Activated T-helper 17 cell treated with anti-CD3 and anti-CD28 coated beads, Interleukin-2, amount 50 U/mL, for 72 hours (primary cell): ENCODE data around the gene EMCN. TPM values are rescaled to one million over a fixed set of nuclear protein-coding genes. Genes with fewer than 3 reads are reported as not detected.
A peak's percentile ranks its signal among the peaks of the same experiment; 100 is the strongest.

ENCODE experiments used
- ATAC-seq: fragments of 150-1000 bp; cut with Tn5 transposase; replicated peaks from 2 replicates; pipeline ENCODE4 v1.10.0; 2021; ENCODE audit warnings: mild to moderate bottlenecking, moderate library complexity
- H3K27ac Mint-ChIP-seq: one replicate; pipeline ENCODE4 v1.8.0; 2022; ENCODE audit warnings: mixed read lengths
- H3K27me3 Mint-ChIP-seq: one replicate; pipeline ENCODE4 v1.8.0; 2022; ENCODE audit warnings: mixed read lengths
- H3K36me3 Mint-ChIP-seq: one replicate; pipeline ENCODE4 v1.8.0; 2022; ENCODE audit warnings: low read depth, mild to moderate bottlenecking, mixed read lengths
- H3K4me1 Mint-ChIP-seq: one replicate; pipeline ENCODE4 v1.8.0; 2022; ENCODE audit warnings: mixed read lengths
- H3K4me3 Mint-ChIP-seq: one replicate; pipeline ENCODE4 v1.8.0; 2022; ENCODE audit warnings: mild to moderate bottlenecking, mixed read lengths
- H3K9me3 Mint-ChIP-seq: one replicate; pipeline ENCODE4 v1.8.0; 2022; ENCODE audit warnings: mixed read lengths
- total RNA-seq, 2 donors: library from RNA; stranded (reverse); gene quantifications; one replicate each; pipeline ENCODE4 v1.2.3, GENCODE V29; 2022

Gene EMCN
- total RNA-seq, 2 donors from 2014 or later = not detected

DNA sequence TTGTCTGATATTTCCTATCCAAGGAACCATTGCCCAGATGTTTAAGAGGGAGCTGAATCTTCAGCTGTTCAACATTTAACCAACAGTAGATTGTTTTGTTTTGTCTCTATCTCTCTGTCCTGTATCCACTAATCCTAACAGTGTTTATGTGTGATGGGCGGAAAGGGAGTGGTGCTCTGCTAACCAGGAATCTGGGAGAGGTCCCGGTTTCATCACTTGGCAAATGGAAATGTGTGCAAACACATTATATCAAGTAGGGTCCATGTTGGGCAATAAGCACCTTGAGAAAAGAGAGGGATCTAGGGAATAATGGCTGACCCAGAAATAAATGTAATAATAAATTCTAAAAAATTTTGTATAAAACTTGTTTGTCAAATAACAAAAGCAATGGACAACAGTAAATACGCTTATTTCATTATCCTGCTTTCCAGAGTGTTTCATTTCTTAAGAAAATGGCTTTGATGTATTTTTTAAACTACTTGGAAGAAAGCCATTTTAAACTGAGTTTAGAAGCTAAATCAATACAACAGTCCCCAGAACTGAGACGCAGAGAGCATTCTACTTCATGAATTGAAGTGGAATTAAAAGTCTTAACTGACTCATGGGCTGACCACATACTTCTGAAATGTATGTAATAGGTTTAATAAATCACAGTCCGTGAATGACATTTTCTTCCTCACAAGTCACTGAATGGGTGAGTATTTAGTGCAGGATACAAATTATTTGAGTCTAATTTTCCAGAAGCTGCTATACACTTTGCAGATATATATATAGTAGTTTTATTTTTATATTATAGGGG is 55.8 kb downstream of the EMCN start:
- Mint-ChIP-seq H3K36me3 (no peaks in the 10 kb centered on the region), H3K9me3 (peaks cover 9% of the 10 kb centered on the region), H3K27me3 (peaks cover 4% of the 10 kb centered on the region), H3K4me3 (no peak overlapping the region), H3K27ac (no peak overlapping the region), H3K4me1 (peaks cover 5% of the 10 kb centered on the region)
- ATAC-seq = no peak

- Mint-ChIP-seq H3K36me3 (no peaks in the 10 kb centered on the region), H3K27ac (no peak overlapping the region), H3K4me1 (no peaks in the 10 kb centered on the region), H3K27me3 (peaks cover 3% of the 10 kb centered on the region), H3K9me3 (peaks cover 5% of the 10 kb centered on the region), H3K4me3 (no peak overlapping the region)
- ATAC-seq = no peak
Observed at GRCh38 chr4:100450449-100450848, 67.4 kb downstream of the EMCN start.

- Mint-ChIP-seq H3K36me3 (no peaks in the 10 kb centered on the region), H3K27me3 (peaks cover under 1% of the 10 kb centered on the region), H3K27ac (no peak overlapping the region), H3K4me1 (no peaks in the 10 kb centered on the region), H3K4me3 (no peak overlapping the region), H3K9me3 (peaks cover 3% of the 10 kb centered on the region)
- ATAC-seq = no peak
Observed at GRCh38 chr4:100431416-100431815, 86.4 kb downstream of the EMCN start.

DNA sequence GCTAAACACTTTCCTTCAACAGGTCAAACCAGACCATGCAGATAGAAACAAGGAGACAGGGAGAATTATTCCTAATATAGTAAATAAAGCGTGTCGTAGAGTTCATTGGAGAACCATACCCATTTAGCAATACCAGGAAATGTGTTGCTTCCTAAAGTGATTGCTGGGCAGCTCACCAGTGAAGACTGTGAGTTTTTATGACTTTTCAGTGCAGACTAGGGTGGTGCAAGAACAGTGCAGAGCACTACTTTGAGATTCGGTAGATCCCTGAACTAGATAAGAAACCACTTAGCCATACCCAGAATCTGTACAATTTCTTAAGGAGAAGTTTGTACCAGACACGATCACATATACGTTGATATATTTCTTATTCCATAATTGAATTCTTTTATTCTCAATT is 87.4 kb downstream of the EMCN start:
- no peaks in the 10 kb centered on the region for H3K4me1 Mint-ChIP-seq
- no peak overlapping the region for H3K27ac Mint-ChIP-seq
- peaks cover 3% of the 10 kb centered on the region for H3K9me3 Mint-ChIP-seq
- peaks cover 4% of the 10 kb centered on the region for H3K27me3 Mint-ChIP-seq
- no peaks in the 10 kb centered on the region for H3K36me3 Mint-ChIP-seq
- no peak overlapping the region for H3K4me3 Mint-ChIP-seq
- no peak for ATAC-seq

DNA sequence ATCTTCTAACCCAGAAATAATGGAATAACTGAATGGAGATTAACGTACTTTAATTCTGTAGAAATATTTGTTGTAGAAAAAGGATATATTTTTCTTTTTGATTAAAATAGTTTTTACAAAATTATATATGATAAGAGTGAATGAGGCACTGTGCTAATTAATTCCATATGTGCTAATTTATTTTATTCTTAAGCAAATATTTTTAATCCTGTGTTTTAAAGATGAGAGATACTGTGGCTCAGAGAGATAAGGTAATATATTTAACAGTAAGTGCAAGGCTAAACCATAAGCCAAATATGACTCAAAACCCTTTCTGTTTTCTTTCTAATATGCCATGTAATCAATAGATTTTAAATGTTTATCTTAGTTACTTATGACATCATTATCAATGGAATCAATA is 88.2 kb downstream of the EMCN start:
- no peak for ATAC-seq
- Mint-ChIP-seq H3K27ac (no peak overlapping the region), H3K36me3 (no peaks in the 10 kb centered on the region), H3K4me3 (no peak overlapping the region), H3K4me1 (no peaks in the 10 kb centered on the region), H3K27me3 (peaks cover 4% of the 10 kb centered on the region), H3K9me3 (peaks cover 3% of the 10 kb centered on the region)

GRCh38 chr4:100428051-100428450 is 89.8 kb downstream of the EMCN start:
- no peaks in the 10 kb centered on the region for H3K36me3 Mint-ChIP-seq
- peaks cover 4% of the 10 kb centered on the region for H3K27me3 Mint-ChIP-seq
- H3K9me3 Mint-ChIP-seq = no peaks in the 10 kb centered on the region
- H3K27ac Mint-ChIP-seq = no peak overlapping the region
- no peak overlapping the region for H3K4me3 Mint-ChIP-seq
- peak; percentile 65 for ATAC-seq
- H3K4me1 Mint-ChIP-seq = no peaks in the 10 kb centered on the region

DNA sequence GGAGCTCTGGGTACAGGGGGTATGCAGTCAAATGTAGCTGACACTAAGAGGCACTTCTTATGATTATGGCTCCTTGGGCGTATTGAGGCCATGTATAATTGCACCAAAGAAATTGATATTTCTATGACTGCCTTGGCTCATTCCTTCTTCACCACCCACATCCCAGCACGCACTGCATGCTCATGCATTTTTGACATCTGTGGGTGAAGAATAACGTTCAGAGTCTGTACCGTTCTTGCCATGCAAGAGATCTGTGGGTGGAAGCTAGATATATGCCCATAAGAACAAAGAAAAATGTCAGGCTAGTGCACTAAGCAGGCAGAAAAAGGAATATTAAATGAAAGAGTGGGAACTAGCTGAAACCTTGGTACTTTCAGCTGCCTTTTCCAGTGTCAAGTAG is 93.4 kb downstream of the EMCN start:
- no peaks in the 10 kb centered on the region for H3K9me3 Mint-ChIP-seq
- H3K4me3 Mint-ChIP-seq = no peak overlapping the region
- H3K36me3 Mint-ChIP-seq = no peaks in the 10 kb centered on the region
- H3K27me3 Mint-ChIP-seq = peaks cover 4% of the 10 kb centered on the region
- ATAC-seq = no peak
- H3K4me1 Mint-ChIP-seq = no peaks in the 10 kb centered on the region
- no peak overlapping the region for H3K27ac Mint-ChIP-seq

DNA sequence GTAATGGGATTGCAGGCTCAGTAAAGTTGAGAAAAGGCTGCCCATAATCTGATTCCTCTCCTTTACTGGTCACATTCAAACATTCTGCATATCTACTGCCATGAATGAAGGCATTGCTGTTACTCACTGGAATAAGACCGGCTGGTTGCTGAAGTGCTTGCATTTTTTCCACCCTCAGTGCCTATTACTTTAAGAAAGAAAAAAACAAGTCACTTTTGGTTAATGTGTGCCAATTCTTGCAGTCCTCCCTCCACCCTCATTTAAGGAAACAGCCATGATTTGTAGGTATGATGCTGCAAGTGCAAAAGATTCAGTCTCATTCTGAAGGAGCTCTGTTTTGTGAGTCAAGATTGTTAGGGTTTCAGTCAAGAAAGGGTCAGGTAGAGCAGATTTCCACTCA is 94.9 kb downstream of the EMCN start:
- Mint-ChIP-seq H3K27me3 (peaks cover 10% of the 10 kb centered on the region), H3K36me3 (no peaks in the 10 kb centered on the region), H3K4me1 (no peaks in the 10 kb centered on the region), H3K27ac (no peak overlapping the region), H3K9me3 (no peaks in the 10 kb centered on the region), H3K4me3 (no peak overlapping the region)
- ATAC-seq = no peak

DNA sequence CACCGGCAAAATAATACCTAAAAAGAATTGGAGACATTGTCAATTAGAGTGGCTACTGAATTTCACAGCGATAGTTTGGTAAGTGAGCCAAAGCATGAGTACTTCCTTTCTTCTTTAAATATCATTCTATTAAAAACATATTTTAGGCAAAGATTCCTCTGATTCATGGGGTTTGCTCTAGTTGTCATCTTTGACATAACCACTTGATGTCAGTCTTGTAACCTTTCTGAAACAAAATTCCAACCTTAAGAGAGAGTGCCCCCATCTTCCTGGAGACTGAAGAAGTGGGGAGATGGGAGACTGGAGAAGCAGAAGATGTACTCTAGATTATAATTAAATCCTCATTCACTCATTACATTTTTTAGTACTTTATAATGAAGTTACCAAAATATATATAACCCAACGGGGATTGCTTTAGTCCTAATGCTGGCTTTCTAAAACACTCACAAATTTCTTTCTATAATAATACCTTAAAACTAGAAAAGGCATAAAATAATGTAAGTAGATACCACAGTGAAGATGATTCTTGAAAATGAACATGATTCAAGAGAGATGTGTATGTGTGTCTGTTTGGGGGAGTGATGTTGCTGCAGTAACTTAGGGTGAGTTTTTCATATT is 96.4 kb downstream of the EMCN start:
- no peak overlapping the region for H3K27ac Mint-ChIP-seq
- no peaks in the 10 kb centered on the region for H3K4me1 Mint-ChIP-seq
- no peaks in the 10 kb centered on the region for H3K9me3 Mint-ChIP-seq
- H3K27me3 Mint-ChIP-seq = peaks cover 13% of the 10 kb centered on the region
- H3K36me3 Mint-ChIP-seq = no peaks in the 10 kb centered on the region
- H3K4me3 Mint-ChIP-seq = no peak overlapping the region
- ATAC-seq = no peak

DNA sequence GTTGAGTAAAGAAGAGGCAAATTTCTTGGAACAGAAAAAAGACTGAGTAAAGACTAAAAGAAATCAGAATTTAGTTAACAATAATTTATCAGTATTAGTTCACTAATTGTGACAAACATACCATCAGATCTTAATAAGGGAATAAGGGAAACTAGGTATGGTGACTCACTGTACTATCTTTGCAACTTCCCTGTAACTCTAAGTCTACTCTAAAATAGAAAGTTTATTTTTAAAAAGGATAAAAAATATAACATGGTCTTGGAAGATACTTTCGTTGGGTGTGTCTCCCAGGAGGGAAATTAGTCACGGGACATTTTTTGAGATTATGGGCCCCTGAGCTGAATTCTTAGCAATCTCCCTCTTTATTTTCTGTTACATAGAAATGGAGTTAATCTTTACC is 97.3 kb downstream of the EMCN start:
- H3K9me3 Mint-ChIP-seq = no peaks in the 10 kb centered on the region
- H3K27ac Mint-ChIP-seq = no peak overlapping the region
- H3K4me3 Mint-ChIP-seq = no peak overlapping the region
- ATAC-seq = no peak
- no peaks in the 10 kb centered on the region for H3K4me1 Mint-ChIP-seq
- H3K27me3 Mint-ChIP-seq = peaks cover 9% of the 10 kb centered on the region
- no peaks in the 10 kb centered on the region for H3K36me3 Mint-ChIP-seq

GRCh38 chr4:100417565-100417964 is 100.3 kb downstream of the EMCN start:
- peaks cover 11% of the 10 kb centered on the region for H3K27me3 Mint-ChIP-seq
- no peaks in the 10 kb centered on the region for H3K4me1 Mint-ChIP-seq
- H3K9me3 Mint-ChIP-seq = no peaks in the 10 kb centered on the region
- H3K36me3 Mint-ChIP-seq = no peaks in the 10 kb centered on the region
- no peak overlapping the region for H3K27ac Mint-ChIP-seq
- H3K4me3 Mint-ChIP-seq = no peak overlapping the region
- no peak for ATAC-seq

GRCh38 chr4:100414016-100414790 is 103.6 kb downstream of the EMCN start:
- ATAC-seq = no peak
- peaks cover 15% of the 10 kb centered on the region for H3K27me3 Mint-ChIP-seq
- H3K36me3 Mint-ChIP-seq = no peaks in the 10 kb centered on the region
- no peak overlapping the region for H3K27ac Mint-ChIP-seq
- no peaks in the 10 kb centered on the region for H3K9me3 Mint-ChIP-seq
- H3K4me1 Mint-ChIP-seq = no peaks in the 10 kb centered on the region
- no peak overlapping the region for H3K4me3 Mint-ChIP-seq

GRCh38 chr4:100391863-100392262 is 126.0 kb downstream of the EMCN start:
- Mint-ChIP-seq H3K9me3 (no peaks in the 10 kb centered on the region), H3K27ac (no peak overlapping the region), H3K36me3 (no peaks in the 10 kb centered on the region), H3K4me3 (no peak overlapping the region), H3K27me3 (no peaks in the 10 kb centered on the region), H3K4me1 (no peaks in the 10 kb centered on the region)
- peak; percentile 82 for ATAC-seq

- H3K4me3 Mint-ChIP-seq = no peak overlapping the region
- ATAC-seq = no peak
- no peaks in the 10 kb centered on the region for H3K9me3 Mint-ChIP-seq
- no peaks in the 10 kb centered on the region for H3K27me3 Mint-ChIP-seq
- H3K27ac Mint-ChIP-seq = no peak overlapping the region
- H3K36me3 Mint-ChIP-seq = no peaks in the 10 kb centered on the region
- no peaks in the 10 kb centered on the region for H3K4me1 Mint-ChIP-seq
Observed at GRCh38 chr4:100391086-100391485, 126.7 kb downstream of the EMCN start.

GRCh38 chr4:100386270-100386669 is 131.6 kb downstream of the EMCN start:
- no peaks in the 10 kb centered on the region for H3K9me3 Mint-ChIP-seq
- no peak overlapping the region for H3K4me3 Mint-ChIP-seq
- ATAC-seq = no peak
- H3K27me3 Mint-ChIP-seq = peaks cover 3% of the 10 kb centered on the region
- no peaks in the 10 kb centered on the region for H3K4me1 Mint-ChIP-seq
- no peak overlapping the region for H3K27ac Mint-ChIP-seq
- no peaks in the 10 kb centered on the region for H3K36me3 Mint-ChIP-seq
